ENCODE data around the gene PARP4. TPM values are rescaled to one million over a fixed set of nuclear protein-coding genes. Genes with fewer than 3 reads are reported as not detected.
A peak's percentile ranks its signal among the peaks of the same experiment; 100 is the strongest.

PARP4 gene
- total and polyA plus RNA-seq, 2 of the 13 experiments (the other 11 are each of a cell fraction or from before 2014, with no cell fraction given): 40.5 to 42.6 TPM

DNA sequence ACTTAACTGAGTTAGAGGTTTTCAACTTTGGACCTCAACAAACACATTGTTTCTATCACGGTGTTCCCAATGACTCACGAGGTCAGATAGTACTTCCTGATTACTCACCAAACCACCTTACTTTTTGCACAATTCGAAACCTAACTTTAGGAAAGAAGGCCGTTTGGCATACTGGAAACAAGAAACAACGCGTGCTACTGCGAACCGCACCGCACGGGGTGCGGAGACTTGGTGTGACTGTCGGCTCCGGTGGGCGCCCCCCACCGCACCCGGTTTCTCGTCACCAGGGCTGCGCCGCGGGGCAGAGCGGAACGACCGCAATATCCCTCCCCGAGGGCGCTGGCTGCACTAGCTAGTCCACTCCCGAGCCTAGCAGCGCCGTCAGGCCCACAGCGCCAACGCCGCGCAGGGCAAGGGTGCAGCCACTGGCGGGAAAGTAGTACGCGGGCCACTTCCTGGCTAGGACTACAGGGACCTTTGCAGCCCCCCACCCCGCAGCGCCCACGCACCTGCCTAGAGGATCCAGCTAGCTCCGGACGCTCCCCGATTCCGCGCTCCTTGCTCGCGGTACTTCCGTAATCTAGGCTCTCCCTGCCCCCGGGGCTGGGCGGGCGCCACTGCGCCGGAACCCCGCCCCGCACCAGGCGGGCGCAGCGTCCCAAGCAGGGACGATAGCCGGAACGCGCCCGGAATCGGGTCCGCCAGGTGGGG lies at the start of gene PARP4 (continued):
- TF ChIP-seq, protein P1, sequence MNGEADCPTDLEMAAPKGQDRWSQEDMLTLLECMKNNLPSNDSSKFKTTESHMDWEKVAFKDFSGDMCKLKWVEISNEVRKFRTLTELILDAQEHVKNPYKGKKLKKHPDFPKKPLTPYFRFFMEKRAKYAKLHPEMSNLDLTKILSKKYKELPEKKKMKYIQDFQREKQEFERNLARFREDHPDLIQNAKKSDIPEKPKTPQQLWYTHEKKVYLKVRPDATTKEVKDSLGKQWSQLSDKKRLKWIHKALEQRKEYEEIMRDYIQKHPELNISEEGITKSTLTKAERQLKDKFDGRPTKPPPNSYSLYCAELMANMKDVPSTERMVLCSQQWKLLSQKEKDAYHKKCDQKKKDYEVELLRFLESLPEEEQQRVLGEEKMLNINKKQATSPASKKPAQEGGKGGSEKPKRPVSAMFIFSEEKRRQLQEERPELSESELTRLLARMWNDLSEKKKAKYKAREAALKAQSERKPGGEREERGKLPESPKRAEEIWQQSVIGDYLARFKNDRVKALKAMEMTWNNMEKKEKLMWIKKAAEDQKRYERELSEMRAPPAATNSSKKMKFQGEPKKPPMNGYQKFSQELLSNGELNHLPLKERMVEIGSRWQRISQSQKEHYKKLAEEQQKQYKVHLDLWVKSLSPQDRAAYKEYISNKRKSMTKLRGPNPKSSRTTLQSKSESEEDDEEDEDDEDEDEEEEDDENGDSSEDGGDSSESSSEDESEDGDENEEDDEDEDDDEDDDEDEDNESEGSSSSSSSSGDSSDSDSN (CRISPR knock-in tag; IDR thresholded peaks at IDR 0.05): peak; percentile 97
- TF ChIP-seq SYNCRIP (IDR thresholded peaks at IDR 0.05; ENCODE audit: insufficient read depth, low read depth, low read length) (no peak), YEATS2 (CRISPR knock-in tag; IDR thresholded peaks at IDR 0.05; ENCODE audit: borderline replicate concordance) (peak; percentile 63), BRD4 (CRISPR knock-in tag; IDR thresholded peaks at IDR 0.05) (peak; percentile 86; the same call in 1 of the 2 replicates), ZNF761 (CRISPR knock-in tag; conservative IDR thresholded peaks at IDR 0.05) (peak; percentile 54; the same call in 1 of the 2 replicates)
- TF ChIP-seq, protein P2, sequence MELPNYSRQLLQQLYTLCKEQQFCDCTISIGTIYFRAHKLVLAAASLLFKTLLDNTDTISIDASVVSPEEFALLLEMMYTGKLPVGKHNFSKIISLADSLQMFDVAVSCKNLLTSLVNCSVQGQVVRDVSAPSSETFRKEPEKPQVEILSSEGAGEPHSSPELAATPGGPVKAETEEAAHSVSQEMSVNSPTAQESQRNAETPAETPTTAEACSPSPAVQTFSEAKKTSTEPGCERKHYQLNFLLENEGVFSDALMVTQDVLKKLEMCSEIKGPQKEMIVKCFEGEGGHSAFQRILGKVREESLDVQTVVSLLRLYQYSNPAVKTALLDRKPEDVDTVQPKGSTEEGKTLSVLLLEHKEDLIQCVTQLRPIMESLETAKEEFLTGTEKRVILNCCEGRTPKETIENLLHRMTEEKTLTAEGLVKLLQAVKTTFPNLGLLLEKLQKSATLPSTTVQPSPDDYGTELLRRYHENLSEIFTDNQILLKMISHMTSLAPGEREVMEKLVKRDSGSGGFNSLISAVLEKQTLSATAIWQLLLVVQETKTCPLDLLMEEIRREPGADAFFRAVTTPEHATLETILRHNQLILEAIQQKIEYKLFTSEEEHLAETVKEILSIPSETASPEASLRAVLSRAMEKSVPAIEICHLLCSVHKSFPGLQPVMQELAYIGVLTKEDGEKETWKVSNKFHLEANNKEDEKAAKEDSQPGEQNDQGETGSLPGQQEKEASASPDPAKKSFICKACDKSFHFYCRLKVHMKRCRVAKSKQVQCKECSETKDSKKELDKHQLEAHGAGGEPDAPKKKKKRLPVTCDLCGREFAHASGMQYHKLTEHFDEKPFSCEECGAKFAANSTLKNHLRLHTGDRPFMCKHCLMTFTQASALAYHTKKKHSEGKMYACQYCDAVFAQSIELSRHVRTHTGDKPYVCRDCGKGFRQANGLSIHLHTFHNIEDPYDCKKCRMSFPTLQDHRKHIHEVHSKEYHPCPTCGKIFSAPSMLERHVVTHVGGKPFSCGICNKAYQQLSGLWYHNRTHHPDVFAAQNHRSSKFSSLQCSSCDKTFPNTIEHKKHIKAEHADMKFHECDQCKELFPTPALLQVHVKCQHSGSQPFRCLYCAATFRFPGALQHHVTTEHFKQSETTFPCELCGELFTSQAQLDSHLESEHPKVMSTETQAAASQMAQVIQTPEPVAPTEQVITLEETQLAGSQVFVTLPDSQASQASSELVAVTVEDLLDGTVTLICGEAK (IDR thresholded peaks at IDR 0.05): no peak
- TF ChIP-seq, protein P2 (CRISPR knock-in tag; IDR thresholded peaks at IDR 0.05): peak; percentile 68
- TF ChIP-seq, protein P3, sequence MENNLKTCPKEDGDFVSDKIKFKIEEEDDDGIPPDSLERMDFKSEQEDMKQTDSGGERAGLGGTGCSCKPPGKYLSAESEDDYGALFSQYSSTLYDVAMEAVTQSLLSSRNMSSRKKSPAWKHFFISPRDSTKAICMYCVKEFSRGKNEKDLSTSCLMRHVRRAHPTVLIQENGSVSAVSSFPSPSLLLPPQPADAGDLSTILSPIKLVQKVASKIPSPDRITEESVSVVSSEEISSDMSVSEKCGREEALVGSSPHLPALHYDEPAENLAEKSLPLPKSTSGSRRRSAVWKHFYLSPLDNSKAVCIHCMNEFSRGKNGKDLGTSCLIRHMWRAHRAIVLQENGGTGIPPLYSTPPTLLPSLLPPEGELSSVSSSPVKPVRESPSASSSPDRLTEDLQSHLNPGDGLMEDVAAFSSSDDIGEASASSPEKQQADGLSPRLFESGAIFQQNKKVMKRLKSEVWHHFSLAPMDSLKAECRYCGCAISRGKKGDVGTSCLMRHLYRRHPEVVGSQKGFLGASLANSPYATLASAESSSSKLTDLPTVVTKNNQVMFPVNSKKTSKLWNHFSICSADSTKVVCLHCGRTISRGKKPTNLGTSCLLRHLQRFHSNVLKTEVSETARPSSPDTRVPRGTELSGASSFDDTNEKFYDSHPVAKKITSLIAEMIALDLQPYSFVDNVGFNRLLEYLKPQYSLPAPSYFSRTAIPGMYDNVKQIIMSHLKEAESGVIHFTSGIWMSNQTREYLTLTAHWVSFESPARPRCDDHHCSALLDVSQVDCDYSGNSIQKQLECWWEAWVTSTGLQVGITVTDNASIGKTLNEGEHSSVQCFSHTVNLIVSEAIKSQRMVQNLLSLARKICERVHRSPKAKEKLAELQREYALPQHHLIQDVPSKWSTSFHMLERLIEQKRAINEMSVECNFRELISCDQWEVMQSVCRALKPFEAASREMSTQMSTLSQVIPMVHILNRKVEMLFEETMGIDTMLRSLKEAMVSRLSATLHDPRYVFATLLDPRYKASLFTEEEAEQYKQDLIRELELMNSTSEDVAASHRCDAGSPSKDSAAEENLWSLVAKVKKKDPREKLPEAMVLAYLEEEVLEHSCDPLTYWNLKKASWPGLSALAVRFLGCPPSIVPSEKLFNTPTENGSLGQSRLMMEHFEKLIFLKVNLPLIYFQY (CRISPR knock-in tag; IDR thresholded peaks at IDR 0.05; ENCODE audit: borderline replicate concordance): peak; percentile 66; the same call in 1 of the 2 replicates
